K562 (cell line): ENCODE results near the gene TIMM10. TPM values are rescaled to one million over a fixed set of nuclear protein-coding genes. Genes with fewer than 3 reads are reported as not detected.

Experiments
- ATF1 ChIP-seq, 2 experiments: fragments of 450-650 bp in 1 of 2; IDR thresholded peaks; 2 replicates each; pipeline ENCODE4 v1.6.1; 2016; ENCODE audit warnings: missing compliant biosample characterization in 1 of 2, missing genetic modification characterization in 1 of 2
- CAMTA2 ChIP-seq: fragments of 250-450 bp; sonication (Bioruptor Pico); conservative IDR thresholded peaks from 2 replicates; pipeline ENCODE4 v1.5.1; 2022
- E2F1 ChIP-seq: sonication (generic); formaldehyde crosslinking; IDR thresholded peaks from 2 replicates; pipeline ENCODE4 v1.8.1; 2023; ENCODE audit warnings: mild to moderate bottlenecking, missing genetic modification reagents, moderate library complexity
- GTF3C2 ChIP-seq: IDR thresholded peaks from 3 replicates; pipeline ENCODE4 v1.6.1; 2011; ENCODE audit warnings: borderline replicate concordance, mild to moderate bottlenecking, moderate library complexity; ENCODE audit not compliant: insufficient read length; ENCODE audit errors: extremely low read depth
- HMBOX1 ChIP-seq: sonication (generic); IDR thresholded peaks from 2 replicates; pipeline ENCODE4 v1.6.1; 2016
- MNT ChIP-seq, 2 experiments: fragments of 450-650 bp; conservative IDR thresholded peaks; 2 replicates each; pipeline ENCODE4 v1.6.1; 2017; ENCODE audit warnings: mild to moderate bottlenecking in 2 of 2, moderate library complexity in 2 of 2
- RERE ChIP-seq: sonication (generic); formaldehyde crosslinking; IDR thresholded peaks from 2 replicates; pipeline ENCODE4 v1.8.0; 2023; ENCODE audit warnings: missing genetic modification reagents, mild to moderate bottlenecking, borderline replicate concordance
- SNAPC5 ChIP-seq: fragments of 250-450 bp; sonication (Bioruptor Pico); IDR thresholded peaks from 2 replicates; pipeline ENCODE4 v1.8.0; 2021; ENCODE audit warnings: moderate library complexity, mild to moderate bottlenecking, inconsistent platforms
- SPI1 ChIP-seq: IDR thresholded peaks from 2 replicates; pipeline ENCODE4 v1.6.1; 2011; ENCODE audit warnings: low read depth, low read length, control low read depth, borderline replicate concordance
- TAL1 ChIP-seq: fragments of 450-650 bp; IDR thresholded peaks from 2 replicates; pipeline ENCODE4 v1.6.1; 2016; ENCODE audit warnings: mild to moderate bottlenecking
- TBL1XR1 ChIP-seq, 2 experiments: IDR thresholded peaks; 2 replicates each; pipeline ENCODE4 v1.6.1; 2012; ENCODE audit warnings: improper control_type of control experiment in 2 of 2, low read length in 2 of 2, mild to moderate bottlenecking in 1 of 2
- ZNF3 ChIP-seq: fragments of 250-450 bp; sonication (Bioruptor Pico); IDR thresholded peaks from 2 replicates; pipeline ENCODE4 v1.5.0; 2021; ENCODE audit warnings: mild to moderate bottlenecking, moderate library complexity
- ZNF695 ChIP-seq: fragments of 450-650 bp; formaldehyde crosslinking; IDR thresholded peaks from 2 replicates; pipeline ENCODE4 v1.4.0; 2020; ENCODE audit warnings: mild to moderate bottlenecking, moderate library complexity
- polyA plus RNA-seq, 8 experiments: library from polyadenylated mRNA; depleted of rRNA in 4 of 8; stranded (reverse) in 5 of 8; unstranded in 3 of 8; fragments of >200 nt; fragmentation: Nextera tagmentation in 2 of 8; fragmentation: Illumina TruSeq in 1 of 8; extraction: Ambion mirVana in 2 of 8; extraction: Trizol in 1 of 8; gene quantifications; 2 replicates each; pipeline versions ENCODE4 v1.2.1 to v1.2.3, GENCODE V29; 2011 to 2014; ENCODE audit warnings: inconsistent platforms in 1 of 8, missing spikeins in 1 of 8
- total RNA-seq, 7 experiments: library from RNA; depleted of rRNA in 6 of 7; stranded (reverse); fragments of >200 nt in 6 of 7; fragmentation: Illumina TruSeq in 2 of 7; extraction: Trizol in 2 of 7; gene quantifications; 2 replicates each; pipeline versions ENCODE4 v1.2.1 to v1.2.3, GENCODE V29; 2011 to 2021; ENCODE audit warnings: low replicate concordance in 1 of 7

The TIMM10 gene
- total and polyA plus RNA-seq, 9 of the 15 experiments (the other 6 are each of a cell fraction or from before 2014, with no cell fraction given): 109 to 553 (median 172) TPM

GRCh38 chr11:57527056-57527631 lies 3.4 kb downstream of the TIMM10 start (continued):
- TF ChIP-seq TBL1XR1 (IDR thresholded peaks at IDR 0.05; ENCODE audit: low read length in 2 of 2) (0 out of 4 replicates have a peak, but pooled peaks of 1 of the 2 experiments have one; percentile 39), TAL1 (no peak), CAMTA2 (CRISPR knock-in tag) (no peak), GTF3C2 (no peak), SNAPC5 (CRISPR knock-in tag) (no peak), SPI1 (0 out of 2 replicates have a peak, but pooled peaks have one; percentile 13), MNT (conservative IDR thresholded peaks at IDR 0.05) (peak; percentile 17 to 23; a peak in 2 of 4 replicates), RERE (CRISPR knock-in tag) (no peak), ZNF695 (CRISPR knock-in tag) (no peak), E2F1 (CRISPR knock-in tag) (no peak), ZNF3 (no peak), HMBOX1 (peak; percentile 76), ATF1 (CRISPR knock-in tag; IDR thresholded peaks at IDR 0.05) (no peak), ATF1 (tag; IDR thresholded peaks at IDR 0.05) (peak; percentile 18; the same call in 1 of the 2 replicates)
